Measurements from ENCODE around the gene CPTP. TPM values are rescaled to one million over a fixed set of nuclear protein-coding genes. Genes with fewer than 3 reads are reported as not detected.

CPTP gene
- polyA plus RNA-seq, 1 experiment = 7.1 TPM

DNA sequence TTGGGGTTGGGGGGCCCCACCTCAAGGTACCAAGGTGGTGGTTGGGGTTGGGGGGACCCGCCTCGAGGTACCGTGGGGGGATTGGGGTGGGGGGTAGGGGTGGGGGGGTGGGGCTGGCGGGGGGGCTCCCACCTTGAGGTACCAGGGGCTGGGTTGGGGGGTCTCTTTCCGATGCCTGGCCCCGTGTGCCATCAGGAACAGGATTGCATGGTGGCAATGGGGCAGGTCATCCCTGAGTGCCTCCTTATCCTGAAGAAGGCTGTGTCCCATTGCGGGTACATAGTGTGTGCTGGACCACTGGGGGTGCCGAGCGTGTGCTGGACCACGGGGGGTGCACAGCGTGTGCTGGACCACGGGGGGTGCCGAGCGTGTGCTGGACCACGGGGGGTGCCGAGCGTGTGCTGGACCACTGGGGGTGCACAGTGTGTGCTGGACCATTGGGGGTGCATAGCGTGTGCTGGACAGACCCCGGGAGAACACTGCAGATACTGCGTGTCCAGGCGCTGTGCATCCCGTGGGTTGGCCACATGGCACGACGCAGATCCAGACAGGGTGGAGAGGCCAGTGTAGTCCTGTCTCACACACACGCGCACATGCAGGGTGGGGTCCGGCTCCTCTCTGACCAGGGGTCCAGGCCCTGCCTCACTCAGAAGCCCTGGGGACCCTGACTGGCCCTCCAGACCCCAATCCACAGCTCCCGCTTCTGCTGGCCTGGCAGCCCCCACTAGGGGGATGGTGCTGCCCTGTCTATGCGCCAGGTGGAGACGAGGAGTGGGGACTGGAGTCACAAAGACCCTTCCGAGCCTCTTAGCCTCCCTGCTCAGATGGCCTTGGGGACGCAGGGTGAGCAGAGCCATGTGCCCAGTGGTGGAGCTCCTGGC lies 40.1 kb upstream of the CPTP start:
- CTCF ChIA-PET = interaction anchor here (1.2 kb wide), 1 partner anchor 162 kb away, joined by 3 read pairs; no protein-coding TSS in a partner anchor
- TF ChIP-seq, protein P1, sequence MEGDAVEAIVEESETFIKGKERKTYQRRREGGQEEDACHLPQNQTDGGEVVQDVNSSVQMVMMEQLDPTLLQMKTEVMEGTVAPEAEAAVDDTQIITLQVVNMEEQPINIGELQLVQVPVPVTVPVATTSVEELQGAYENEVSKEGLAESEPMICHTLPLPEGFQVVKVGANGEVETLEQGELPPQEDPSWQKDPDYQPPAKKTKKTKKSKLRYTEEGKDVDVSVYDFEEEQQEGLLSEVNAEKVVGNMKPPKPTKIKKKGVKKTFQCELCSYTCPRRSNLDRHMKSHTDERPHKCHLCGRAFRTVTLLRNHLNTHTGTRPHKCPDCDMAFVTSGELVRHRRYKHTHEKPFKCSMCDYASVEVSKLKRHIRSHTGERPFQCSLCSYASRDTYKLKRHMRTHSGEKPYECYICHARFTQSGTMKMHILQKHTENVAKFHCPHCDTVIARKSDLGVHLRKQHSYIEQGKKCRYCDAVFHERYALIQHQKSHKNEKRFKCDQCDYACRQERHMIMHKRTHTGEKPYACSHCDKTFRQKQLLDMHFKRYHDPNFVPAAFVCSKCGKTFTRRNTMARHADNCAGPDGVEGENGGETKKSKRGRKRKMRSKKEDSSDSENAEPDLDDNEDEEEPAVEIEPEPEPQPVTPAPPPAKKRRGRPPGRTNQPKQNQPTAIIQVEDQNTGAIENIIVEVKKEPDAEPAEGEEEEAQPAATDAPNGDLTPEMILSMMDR (IDR thresholded peaks at IDR 0.05; ENCODE audit: low read depth, low read length) = no peak
- POLR2A ChIA-PET = interaction anchor here (0.6 to 1.4 kb wide), 3 partner anchors 11 to 27 kb away, joined by 3 to 6 read pairs (median 3); partner anchors contain the start of gene UBE2J2
- no peak for DNase-seq (ENCODE audit: low read depth, low spot score)
- Histone ChIP-seq H3K27ac (ENCODE audit: low read depth, low read length) (no peak overlapping the region), H3K27me3 (ENCODE audit: control insufficient read depth, insufficient read depth, low read length) (no peaks in the 10 kb centered on the region), H3K9me3 (ENCODE audit: control insufficient read depth, insufficient read depth, low read length) (peaks cover 14% of the 10 kb centered on the region; the same call in 1 of the 2 replicates), H3K4me3 (ENCODE audit: low read depth, low read length) (no peak overlapping the region)

DNA sequence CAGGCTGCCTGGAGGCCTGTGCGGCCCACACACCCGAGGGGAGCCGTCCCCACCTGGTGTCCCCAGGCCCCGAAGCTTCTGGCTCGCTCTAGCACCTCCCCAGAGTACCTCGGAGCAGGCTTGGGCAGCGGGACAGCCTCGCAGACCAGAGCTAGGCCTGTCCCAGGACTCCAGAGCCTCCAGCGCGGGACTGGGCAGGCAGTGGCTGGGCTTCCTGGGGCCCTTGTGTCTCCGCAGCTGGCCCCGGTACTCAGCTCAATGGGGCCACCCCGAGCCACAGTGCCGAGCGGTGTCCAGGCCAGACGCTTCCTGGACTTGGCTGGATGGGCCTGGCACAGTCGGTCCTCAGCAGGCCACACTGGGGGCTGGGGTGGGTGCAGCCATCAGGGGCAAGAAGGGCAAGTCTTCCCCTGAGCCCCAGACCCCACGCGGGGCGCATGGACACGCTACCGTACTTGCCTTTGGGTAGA lies 39.5 kb upstream of the CPTP start:
- TF ChIP-seq, protein P1 (IDR thresholded peaks at IDR 0.05; ENCODE audit: low read depth, low read length) = no peak
- Histone ChIP-seq H3K9me3 (ENCODE audit: control insufficient read depth, insufficient read depth, low read length) (peaks cover 14% of the 10 kb centered on the region; the same call in 1 of the 2 replicates), H3K27me3 (ENCODE audit: control insufficient read depth, insufficient read depth, low read length) (no peaks in the 10 kb centered on the region), H3K4me3 (ENCODE audit: low read depth, low read length) (no peak overlapping the region), H3K27ac (ENCODE audit: low read depth, low read length) (no peak overlapping the region)
- DNase-seq (ENCODE audit: low read depth, low spot score) = no peak
- POLR2A ChIA-PET = interaction anchor here (0.6 to 1.4 kb wide), 3 partner anchors 12 to 28 kb away, joined by 3 to 6 read pairs (median 3); partner anchors contain the start of gene UBE2J2
- CTCF ChIA-PET = interaction anchor here (1.2 kb wide), 1 partner anchor 163 kb away, joined by 3 read pairs; no protein-coding TSS in a partner anchor

DNA sequence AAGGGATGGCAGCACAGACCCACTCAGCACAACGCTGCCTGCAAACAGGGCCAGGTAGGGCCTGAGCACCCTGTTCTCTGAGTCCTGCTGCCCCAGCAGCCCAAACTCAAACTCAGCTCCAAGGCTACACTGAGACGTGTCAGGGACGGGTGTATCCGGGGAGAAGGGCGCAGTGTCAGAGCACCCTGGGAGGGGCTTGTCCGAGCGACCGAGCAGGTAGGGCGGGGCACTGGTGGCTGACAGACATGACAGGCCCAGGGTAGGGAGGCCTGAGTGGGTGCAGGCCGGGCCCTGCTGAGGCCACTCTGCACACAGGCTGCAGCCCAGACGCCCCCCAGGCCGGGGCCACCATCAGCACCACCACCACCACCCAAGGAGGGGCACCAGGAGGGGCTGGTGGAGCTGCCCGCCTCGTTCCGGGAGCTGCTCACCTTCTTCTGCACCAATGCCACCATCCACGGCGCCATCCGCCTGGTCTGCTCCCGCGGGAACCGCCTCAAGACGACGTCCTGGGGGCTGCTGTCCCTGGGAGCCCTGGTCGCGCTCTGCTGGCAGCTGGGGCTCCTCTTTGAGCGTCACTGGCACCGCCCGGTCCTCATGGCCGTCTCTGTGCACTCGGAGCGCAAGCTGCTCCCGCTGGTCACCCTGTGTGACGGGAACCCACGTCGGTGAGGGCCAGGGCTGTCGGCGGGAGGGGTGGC lies 38.8 kb upstream of the CPTP start:
- no peaks in the 10 kb centered on the region for H3K27me3 ChIP-seq (ENCODE audit: control insufficient read depth, insufficient read depth, low read length)
- TF ChIP-seq, protein P1 (IDR thresholded peaks at IDR 0.05; ENCODE audit: low read depth, low read length) = no peak
- no peak for DNase-seq (ENCODE audit: low read depth, low spot score)
- H3K27ac ChIP-seq (ENCODE audit: low read depth, low read length) = no peak overlapping the region
- POLR2A ChIA-PET = interaction anchor here (0.7 to 0.8 kb wide), 2 partner anchors 21 to 49 kb away, joined by 3 read pairs; no protein-coding TSS in a partner anchor
- no peak overlapping the region for H3K4me3 ChIP-seq (ENCODE audit: low read depth, low read length)
- CTCF ChIA-PET = no interaction called here
- peaks cover 14% of the 10 kb centered on the region; the same call in 1 of the 2 replicates for H3K9me3 ChIP-seq (ENCODE audit: control insufficient read depth, insufficient read depth, low read length)

DNA sequence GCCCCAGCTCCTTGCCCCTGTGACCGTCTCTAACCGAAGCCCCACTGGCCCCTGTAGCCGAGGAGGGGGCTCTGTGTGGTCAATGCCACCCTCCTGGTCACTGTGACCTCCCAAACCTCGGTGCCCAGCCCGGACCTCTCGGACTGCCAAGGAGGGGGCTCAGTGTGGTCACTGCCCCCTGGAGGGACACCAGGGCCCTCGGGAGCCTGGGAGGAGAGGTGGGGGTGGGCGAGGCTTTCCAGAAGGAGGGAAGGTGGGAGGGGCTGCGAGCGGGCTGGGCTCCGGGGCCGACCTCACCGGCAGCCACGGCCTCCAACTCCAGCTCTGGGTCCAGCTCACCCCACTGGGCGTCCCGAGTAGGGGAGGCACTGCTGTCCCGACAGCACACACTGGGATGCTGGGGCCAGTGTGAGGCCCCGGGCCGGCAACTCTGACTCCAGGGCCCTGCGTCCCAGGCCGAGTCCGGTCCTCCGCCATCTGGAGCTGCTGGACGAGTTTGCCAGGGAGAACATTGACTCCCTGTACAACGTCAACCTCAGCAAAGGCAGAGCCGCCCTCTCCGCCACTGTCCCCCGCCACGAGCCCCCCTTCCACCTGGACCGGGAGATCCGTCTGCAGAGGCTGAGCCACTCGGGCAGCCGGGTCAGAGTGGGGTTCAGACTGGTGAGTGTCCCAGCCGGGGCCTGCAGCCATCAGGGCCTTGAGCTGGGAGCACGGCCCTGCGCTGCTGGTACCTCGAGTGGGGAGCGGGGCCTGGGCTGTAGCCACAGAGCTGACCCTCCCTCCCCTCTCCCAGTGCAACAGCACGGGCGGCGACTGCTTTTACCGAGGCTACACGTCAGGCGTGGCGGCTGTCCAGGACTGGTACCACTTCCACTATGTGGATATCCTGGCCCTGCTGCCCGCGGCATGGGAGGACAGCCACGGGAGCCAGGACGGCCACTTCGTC lies 38.0 kb upstream of the CPTP start:
- Histone ChIP-seq H3K27me3 (ENCODE audit: control insufficient read depth, insufficient read depth, low read length) (no peaks in the 10 kb centered on the region), H3K4me3 (ENCODE audit: low read depth, low read length) (no peak overlapping the region), H3K9me3 (ENCODE audit: control insufficient read depth, insufficient read depth, low read length) (peaks cover 14% of the 10 kb centered on the region; the same call in 1 of the 2 replicates), H3K27ac (ENCODE audit: low read depth, low read length) (no peak overlapping the region)
- CTCF ChIA-PET = no interaction called here
- TF ChIP-seq, protein P1 (IDR thresholded peaks at IDR 0.05; ENCODE audit: low read depth, low read length) = no peak
- DNase-seq (ENCODE audit: low read depth, low spot score) = no peak
- POLR2A ChIA-PET = interaction anchor here (0.7 kb wide), 1 partner anchor 48 kb away, joined by 3 read pairs; no protein-coding TSS in a partner anchor

Measured in AG04450 (cell line).